ELF-1 (cell line): ENCODE data around the gene SMC2.

Experiments
- DNase-seq: peaks from one replicate; pipeline ENCODE4 v3.0.0-alpha.2; 2016; ENCODE audit warnings: low read depth, low spot score

The SMC2 gene

GRCh38 chr9:104104360-104104759, 10.3 kb downstream of the SMC2 start:
- DNase-seq = no peak

GRCh38 chr9:104107799-104108198, 13.7 kb downstream of the SMC2 start:
- DNase-seq = no peak

DNA sequence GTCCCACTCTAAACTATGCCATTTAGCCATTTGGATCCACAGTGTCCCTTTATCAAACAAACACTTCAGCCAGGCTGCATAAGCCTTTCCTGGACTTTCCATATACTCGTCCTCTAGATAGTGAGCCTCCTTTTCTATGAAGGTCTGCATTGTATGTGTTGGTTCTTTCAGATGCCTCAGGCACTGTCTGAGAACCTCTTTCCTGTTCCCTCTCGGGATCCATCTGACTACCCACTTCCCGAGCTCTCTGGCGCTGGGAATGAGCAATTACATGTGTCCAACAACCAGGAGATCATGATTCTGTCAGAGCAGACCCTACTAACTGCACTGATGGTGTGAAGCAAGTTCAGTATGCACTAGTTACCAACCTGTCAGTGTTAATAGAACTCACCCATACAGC, 14.2 kb downstream of the SMC2 start:
- DNase-seq = no peak

- DNase-seq = no peak
Observed at GRCh38 chr9:104110509-104110908, 16.4 kb downstream of the SMC2 start.

DNA sequence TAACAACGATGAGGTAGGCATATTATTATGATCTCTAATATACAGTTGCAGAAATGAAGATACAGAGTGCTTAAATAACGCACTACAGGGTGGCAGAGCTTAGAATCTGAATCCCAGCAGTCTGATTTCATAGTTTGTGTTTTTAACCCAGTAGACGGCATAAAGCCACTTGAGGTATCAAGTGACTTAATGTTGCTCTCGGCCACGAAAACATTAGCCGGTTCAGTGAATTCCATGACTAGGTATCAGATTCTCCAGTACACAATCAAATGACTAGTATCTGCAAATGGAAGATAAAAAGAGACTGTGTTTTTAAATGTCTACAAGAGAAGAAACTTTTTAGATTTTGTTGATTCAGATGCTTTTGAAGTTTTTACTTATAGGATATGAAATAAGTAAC, 24.8 kb downstream of the SMC2 start:
- DNase-seq = no peak

DNA sequence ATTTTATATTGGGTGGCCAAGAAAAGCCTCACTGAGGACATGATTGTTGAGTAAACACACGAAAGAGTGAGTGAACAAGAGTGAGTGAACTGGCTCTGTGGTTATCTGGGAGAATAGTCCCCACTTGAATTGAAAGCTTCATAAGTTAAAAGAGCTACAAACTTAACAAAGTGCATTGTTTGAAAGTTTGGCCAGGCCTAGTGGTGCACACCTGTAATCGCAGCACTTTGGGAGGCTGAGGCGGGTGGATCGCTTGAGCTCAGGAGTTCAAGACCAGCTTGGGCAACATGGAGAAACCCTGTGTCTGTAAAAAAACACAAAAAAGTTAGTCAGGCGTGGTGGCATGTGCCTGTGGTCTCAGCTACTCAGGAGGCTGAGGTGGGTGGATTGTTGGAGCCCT, 26.9 kb downstream of the SMC2 start:
- no peak for DNase-seq

- DNase-seq = no peak
Observed at GRCh38 chr9:104138243-104138868, 44.2 kb downstream of the SMC2 start.

- DNase-seq = no peak
Observed at GRCh38 chr9:104142799-104143549, 48.9 kb downstream of the SMC2 start.

GRCh38 chr9:104143550-104143910, 49.4 kb downstream of the SMC2 start:
- no peak for DNase-seq

DNA sequence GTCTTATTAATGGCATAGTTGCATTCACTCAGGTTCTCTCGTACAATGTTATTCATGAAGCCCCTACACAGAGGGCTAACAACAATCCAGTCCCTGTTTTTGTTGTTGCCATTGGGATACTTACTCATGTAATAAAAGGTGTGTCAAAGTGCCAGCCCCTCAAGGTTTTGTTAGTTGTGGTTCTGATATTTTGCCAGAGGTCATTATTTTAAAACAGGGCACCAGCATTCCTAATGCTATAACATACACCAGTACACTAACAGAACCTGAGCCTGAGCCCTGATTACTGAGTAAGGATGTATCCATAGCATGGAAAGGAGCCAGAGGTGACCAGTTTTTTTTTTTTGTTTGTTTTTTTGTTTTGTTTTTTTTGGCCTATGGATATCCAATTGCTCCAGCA, 50.2 kb downstream of the SMC2 start:
- no peak for DNase-seq

DNA sequence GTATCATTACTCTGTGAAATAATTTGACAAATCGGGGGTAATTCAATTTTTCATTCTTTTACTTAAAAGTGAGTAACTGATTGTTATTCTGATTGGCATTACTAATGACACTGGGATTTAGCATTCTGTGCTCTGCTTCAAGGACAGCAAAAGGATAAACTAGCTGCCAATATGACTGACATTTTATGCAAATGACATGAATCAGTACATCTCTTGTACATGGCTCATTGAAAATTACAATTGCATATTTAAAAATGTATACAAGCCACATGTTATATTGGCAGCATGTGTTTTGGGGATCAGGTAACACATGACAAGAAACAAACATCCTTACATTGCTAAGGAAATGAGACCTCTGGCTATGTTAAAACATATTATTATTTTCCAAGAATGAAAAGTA, 79.0 kb downstream of the SMC2 start:
- no peak for DNase-seq

GRCh38 chr9:104177003-104177611, 83.0 kb downstream of the SMC2 start:
- DNase-seq = no peak

GRCh38 chr9:104177676-104178075, 83.6 kb downstream of the SMC2 start:
- no peak for DNase-seq
